Breast epithelium (tissue), 3 donors: ENCODE measurements around the gene VAC14.

Source experiments
- CTCF ChIP-seq, 3 donors: fragments of 450-650 bp; IDR thresholded peaks; one replicate each; pipeline ENCODE4 v1.5.1; 2016 to 2017; ENCODE audit warnings: antibody characterized with exemption in 3 of 3, mild to moderate bottlenecking in 3 of 3, moderate library complexity in 3 of 3
- POLR2A ChIP-seq: fragments of 450-650 bp; IDR thresholded peaks from one replicate; pipeline ENCODE4 v1.6.1; 2016; ENCODE audit warnings: antibody characterized with exemption, mild to moderate bottlenecking, moderate library complexity

GRCh38 chr16:70717065-70717464 lies 83.9 kb downstream of the VAC14 start:
- no peak for TF ChIP-seq CTCF (IDR thresholded peaks at IDR 0.05)
- no peak for TF ChIP-seq POLR2A
